NCI-H774 (cell line): Measurements from ENCODE around the gene RAPGEF3.
A peak's percentile ranks its signal among the peaks of the same experiment; 100 is the strongest.

ENCODE experiments used
- DNase-seq: peaks from one replicate; lab custom pipeline; 2025; lab: John Stamatoyannopoulos, UW

The RAPGEF3 gene

DNA sequence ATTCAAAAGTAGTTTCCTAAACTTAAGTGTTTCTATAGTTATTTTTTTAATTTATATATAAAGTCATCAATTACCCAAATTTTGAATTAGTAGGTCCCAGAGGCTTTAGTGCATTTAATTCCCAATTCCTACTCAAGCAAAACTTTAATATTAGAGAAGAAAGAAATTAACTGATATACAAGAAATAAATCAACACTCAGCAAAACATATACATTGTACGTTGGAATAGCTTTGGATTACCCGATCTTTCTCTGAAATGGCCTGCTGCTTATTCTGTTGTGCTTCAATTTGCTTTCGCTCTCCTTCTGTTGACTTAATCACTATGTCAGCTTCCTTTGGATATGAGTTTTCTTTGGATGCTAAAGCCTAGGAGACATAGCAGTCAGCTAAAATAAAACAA is 71.0 kb downstream of the RAPGEF3 start:
- DNase-seq: no peak

GRCh38 chr12:47686645-47687240 is 71.9 kb downstream of the RAPGEF3 start:
- peak; percentile 21 for DNase-seq
